Astrocyte (in vitro differentiated cells and primary cell): ENCODE results near the gene NPAS3.

Experiments used
- EZH2 ChIP-seq: IDR thresholded peaks from 2 replicates; pipeline ENCODE4 v1.6.1; 2012; ENCODE audit warnings: mild to moderate bottlenecking, low read length, inconsistent platforms; ENCODE audit not compliant: insufficient read depth
- TF ChIP-seq, protein P1 (sequence below): IDR thresholded peaks from 2 replicates; pipeline ENCODE4 v1.5.1; 2011; ENCODE audit warnings: low read depth, mild to moderate bottlenecking, inconsistent platforms, low read length, moderate library complexity; ENCODE audit not compliant: insufficient read depth

DNA sequence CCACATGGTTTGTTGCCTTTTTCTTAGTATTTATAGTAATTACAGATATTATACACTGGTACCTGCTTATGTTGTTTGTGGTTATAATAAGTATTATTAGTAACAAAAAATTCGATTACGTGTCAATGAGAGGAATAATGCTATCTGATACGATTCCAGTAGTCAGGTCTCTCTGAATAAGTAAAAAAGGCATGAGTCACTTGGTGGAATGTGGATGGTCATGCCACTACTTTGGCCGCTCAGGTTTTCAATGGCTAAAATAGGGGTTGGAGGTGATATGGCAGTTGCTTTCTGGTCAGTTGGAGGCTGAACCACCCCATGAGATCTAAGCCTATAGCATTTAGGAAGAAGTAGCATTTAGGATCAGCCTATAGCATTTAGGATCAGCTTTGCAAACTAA is 255.9 kb downstream of the NPAS3 start:
- TF ChIP-seq, protein P1, sequence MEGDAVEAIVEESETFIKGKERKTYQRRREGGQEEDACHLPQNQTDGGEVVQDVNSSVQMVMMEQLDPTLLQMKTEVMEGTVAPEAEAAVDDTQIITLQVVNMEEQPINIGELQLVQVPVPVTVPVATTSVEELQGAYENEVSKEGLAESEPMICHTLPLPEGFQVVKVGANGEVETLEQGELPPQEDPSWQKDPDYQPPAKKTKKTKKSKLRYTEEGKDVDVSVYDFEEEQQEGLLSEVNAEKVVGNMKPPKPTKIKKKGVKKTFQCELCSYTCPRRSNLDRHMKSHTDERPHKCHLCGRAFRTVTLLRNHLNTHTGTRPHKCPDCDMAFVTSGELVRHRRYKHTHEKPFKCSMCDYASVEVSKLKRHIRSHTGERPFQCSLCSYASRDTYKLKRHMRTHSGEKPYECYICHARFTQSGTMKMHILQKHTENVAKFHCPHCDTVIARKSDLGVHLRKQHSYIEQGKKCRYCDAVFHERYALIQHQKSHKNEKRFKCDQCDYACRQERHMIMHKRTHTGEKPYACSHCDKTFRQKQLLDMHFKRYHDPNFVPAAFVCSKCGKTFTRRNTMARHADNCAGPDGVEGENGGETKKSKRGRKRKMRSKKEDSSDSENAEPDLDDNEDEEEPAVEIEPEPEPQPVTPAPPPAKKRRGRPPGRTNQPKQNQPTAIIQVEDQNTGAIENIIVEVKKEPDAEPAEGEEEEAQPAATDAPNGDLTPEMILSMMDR = no peak
- no peak for TF ChIP-seq EZH2
